ENCODE data around the gene RNF141.

RNF141 gene

DNA sequence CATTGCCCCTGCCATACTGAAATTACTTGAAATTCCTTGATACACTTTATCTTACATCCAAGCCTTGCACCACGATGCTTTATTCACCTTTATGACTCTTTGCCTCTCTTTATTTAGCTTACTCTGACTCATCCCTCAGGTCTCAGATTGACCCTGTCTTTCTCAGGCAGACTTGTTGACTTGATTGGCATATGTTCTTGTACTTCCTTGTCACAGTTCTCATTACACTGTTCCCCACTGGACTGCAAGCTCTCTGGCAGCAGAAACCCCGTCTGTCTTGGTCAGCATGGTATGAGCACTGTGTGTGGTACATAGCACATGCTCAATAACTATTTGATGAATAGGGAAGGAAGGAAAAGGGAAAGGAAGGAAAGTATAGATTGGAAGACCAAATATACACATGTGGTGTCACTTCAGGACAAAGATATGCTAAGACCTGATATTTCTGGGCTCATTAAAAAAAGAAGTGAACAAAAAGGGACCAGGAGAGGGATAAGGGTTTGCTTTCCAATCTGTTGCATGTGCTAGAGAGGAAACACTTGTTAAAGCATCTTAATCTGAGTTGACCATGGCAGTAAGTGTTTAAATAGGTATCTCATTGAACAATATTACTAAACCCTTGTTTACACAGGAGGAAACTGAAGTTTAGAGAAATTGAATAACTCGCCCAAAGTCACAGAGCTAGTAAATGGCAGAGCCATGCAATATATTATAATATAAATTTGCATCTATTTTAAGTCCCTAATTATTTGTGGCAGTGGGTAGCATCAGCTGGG lies 20.2 kb upstream of the RNF141 start:
- DNase-seq: no peak

- DNase-seq: no peak
These were observed 17.3 kb upstream of the RNF141 start for GRCh38 chr11:10558288-10558687.

- no peak for DNase-seq
These were observed 15.6 kb upstream of the RNF141 start for GRCh38 chr11:10556590-10556989.

DNA sequence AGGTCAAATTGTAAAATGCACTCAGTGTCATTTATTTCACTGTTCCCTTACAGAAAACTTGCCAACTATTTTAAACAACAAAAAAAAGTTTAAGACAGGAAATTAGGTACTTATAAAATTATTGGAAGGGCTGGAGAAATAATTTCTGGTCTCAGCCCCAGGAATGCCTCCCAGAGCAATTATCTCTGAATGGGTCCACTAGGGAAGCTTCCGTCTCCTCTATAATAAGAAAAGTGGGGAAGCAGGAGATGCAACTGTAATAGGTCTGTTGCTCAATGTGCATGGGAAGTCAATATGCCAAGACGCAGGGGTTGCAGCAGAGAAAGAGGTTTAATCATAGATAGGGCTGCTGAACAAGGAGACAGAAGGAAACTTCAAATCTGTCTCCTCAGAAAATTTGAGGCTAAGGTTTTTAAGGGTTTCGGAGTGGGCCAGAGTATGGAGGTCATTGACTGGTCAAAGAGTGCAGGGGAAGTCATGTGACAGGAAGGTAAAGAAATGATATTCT lies 10.9 kb upstream of the RNF141 start:
- DNase-seq: no peak

DNA sequence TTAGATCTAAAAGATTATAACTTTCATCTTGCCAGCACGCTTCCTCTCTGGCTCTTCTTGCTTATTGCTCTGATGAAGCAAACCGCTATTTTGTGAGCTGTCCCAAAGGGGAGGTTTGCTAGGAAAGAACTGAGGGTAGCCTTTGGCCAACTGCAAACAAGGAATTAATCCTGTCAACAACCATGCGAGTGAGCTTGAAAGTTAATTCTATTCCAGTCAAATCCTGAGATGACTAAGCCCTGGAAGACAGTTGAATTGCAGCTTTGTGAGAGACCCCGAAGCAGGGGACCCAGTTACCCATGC lies 10.3 kb upstream of the RNF141 start:
- no peak for DNase-seq

GRCh38 chr11:10550503-10551289 lies 9.7 kb upstream of the RNF141 start:
- DNase-seq: no peak

DNA sequence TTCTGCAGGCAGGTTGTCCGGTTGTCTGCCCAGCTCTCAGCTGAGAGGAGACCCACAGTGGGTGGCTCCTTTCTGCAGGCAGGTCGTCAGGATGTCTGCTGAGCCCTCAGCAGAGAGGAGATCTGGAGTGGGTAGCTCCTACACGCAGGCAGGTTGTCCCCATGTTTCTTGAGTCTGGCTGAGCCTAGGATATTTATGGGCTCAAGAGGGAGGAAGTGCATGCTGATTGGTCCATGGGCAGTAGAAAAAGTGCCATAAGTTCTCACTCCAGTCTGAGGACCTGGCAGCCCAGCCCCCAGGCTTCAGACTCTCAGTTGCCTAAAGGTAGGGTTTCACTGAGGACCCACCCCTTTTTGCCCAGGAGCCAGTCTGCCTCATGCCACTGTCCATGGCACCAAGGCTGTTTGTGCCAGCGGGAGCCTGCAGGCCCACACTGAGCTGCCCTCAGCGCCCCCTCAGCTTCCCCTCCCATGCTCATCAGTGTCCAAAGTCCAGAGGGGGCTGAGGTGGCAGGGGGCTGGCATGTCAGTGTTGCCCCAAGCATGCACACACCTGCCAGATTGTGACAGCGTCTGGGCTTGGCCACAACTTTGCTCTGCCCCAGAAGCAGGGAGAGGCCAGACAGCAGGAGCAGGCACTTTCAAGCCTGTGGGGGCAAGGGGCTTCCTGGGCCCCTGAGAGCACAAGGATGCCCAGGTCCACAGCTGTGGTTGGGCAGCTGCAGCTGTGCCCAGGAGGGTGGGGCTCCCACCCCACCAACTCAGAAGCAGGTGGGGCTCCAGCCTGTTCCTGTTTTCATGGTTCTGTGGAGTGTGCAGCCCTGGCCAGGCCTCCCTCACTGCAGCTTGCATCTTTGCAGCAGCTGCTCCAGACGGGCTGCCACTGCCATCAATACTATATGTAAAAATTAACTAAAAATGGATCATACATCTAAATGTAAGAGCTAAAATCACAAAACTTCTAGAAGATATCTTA lies 3.8 kb upstream of the RNF141 start:
- DNase-seq: no peak

DNA sequence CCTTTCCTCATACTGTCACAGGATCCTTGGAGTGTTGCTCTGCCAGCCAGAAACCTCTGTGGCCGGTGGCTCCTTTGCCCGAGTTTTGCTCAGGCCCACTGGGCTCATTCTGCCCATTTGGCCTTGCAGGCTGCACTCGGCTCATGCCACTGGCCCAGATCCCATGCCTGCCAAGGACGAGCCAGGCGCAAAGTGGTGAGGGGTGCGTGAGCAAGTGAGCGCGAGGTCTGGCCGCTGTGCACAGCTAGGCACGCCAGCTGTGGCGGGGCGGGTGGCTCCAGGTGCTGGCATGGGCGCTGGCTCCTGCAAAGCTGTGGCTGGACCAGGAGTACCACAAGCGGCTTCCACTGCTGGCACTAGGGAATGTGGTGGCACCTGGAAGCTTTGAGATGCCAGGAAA lies 2.8 kb upstream of the RNF141 start:
- no peak for DNase-seq

GRCh38 chr11:10542776-10543175 lies 1.8 kb upstream of the RNF141 start:
- no peak for DNase-seq

DNA sequence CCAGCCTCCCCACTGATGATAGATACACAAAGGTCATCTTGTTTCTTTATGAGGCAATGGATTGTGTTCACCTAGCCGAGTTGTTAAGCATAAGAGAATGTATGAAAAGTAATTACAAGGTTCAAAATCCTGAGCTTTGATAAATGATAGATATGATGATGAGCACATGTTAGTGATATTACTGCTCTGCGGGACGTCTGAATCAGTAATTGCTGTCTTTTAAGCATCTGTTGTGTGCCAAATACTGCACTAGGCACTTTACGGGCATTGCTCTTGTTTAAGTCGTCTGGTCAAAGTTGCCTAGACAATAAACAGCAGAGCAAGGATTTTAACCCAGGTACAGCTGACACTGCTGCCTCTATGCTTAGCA lies 559 bp upstream of the RNF141 start:
- DNase-seq: peak; percentile 87

DNA sequence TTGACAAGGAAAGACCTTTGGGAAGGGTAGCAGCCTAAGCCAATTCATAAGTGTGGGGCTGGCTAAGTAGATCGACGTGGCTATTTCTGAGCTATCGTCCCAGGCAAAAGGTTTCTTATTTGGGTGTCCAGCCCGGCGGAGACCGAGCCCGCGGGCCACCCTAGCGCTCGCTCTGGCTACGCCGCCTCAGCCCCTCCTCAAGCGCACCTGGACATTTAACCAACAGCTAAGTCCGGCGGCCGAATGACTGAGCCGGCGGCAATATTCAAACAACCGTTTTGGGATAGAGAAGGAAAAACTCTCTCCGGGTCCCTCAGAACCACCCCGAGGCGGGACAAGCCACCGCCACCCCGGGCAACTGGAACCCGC lies 457 bp downstream of the RNF141 start:
- peak; percentile 87 for DNase-seq

DNA sequence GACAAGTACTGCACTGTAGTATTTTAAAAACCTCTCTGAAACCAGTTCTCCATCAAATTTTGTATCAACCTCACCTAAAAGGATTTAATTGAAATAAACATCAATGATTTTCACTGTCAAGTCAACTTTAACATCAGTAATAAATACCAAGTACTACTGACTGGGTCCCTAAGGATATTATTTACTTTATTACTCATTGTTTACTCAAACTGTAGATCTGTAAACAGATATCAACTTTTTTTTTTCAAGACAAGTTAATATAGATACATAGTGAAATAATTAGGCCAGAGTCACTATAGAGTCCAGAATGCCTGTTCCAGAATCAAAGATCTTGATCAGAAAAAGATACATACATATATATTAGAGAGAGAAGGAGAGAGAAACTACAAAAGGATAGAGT lies 1.6 kb downstream of the RNF141 start:
- DNase-seq: no peak

DNA sequence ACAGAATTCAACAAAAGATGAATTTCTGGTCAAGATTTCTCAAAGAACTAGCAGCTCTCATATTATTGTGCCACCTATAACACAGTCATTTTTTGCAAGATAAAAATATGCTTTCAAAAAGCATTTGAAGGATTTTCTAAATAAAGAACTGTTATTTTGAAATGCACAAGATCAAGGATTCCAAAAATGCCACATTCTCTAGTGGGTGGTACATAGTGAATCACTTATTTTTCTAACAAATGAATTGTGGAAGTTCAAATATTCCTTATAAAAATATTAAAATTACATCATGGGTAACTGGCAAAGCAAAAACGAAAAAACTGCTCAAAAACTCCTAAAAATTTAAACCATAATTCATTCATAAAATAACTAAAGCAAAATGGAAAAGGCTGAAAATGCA lies 2.1 kb downstream of the RNF141 start:
- DNase-seq: no peak

- no peak for DNase-seq
These were observed 3.4 kb downstream of the RNF141 start for GRCh38 chr11:10537600-10537999.

DNA sequence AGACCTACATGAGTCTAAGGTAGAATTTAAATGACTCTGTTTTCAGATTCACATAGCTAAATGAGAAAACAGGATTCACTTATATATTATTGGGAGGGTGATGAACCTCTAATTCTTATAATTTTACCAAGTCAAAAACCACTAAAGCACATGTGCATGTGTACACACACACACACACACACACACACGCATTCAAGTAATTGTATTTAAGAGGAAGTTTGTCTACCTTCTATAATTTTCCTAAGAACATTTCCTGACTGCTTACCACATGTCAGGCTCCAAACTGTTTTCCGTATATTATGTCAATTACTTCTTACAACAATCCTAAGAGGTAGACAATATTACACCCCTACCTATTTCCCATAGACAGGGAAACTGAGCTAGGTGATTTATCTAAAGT lies 6.7 kb downstream of the RNF141 start:
- no peak for DNase-seq

GRCh38 chr11:10533323-10533722 lies 7.7 kb downstream of the RNF141 start:
- DNase-seq: no peak

- DNase-seq: no peak
These were observed 8.5 kb downstream of the RNF141 start for GRCh38 chr11:10532526-10532925.

DNA sequence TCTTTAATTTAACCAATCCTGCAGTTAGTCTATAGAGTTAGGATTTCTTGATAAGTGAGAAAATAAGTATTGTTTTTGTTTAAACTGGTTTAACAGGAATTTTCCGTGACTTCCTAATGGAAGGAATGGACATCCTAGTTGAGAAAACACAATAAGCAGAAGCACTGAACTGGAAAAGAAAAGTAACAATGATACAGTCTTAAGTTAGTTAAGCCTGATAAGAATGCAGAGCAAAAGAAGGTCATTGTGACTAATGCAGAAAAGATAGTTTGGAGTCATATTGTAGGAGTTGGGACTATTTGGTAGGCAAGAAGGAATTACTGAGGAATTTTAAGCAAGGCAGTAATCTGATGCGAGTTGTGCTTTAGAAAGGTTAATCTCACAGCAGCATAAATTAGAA lies 11.7 kb downstream of the RNF141 start:
- no peak for DNase-seq

- no peak for DNase-seq
These were observed 12.9 kb downstream of the RNF141 start for GRCh38 chr11:10528121-10528520.

GRCh38 chr11:10526974-10527918 lies 13.7 kb downstream of the RNF141 start:
- no peak for DNase-seq

DNA sequence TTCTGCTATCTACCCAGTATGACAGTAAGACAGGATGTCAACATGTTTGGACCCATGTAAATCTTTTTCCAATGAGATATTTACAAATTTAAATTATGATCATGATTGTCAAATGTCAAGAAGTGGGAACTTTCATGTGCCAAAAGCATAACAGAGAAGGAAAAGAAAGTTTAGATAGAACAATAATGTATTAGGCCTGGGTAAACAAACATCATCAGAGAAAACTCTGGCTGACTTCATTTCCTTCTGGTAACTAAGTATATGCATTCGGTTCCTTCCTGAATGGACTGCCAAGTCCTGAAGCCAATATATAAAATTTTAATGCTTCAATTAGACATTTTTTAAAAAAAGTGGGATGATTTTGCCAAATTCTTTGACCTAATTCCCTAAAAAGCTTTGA lies 16.5 kb downstream of the RNF141 start:
- no peak for DNase-seq

GRCh38 chr11:10522921-10523320 lies 18.1 kb downstream of the RNF141 start:
- DNase-seq: no peak

Data from NCI-H2227 treated with DMSO at 0.1 percent for 48 hours (cell line).